Measurements from ENCODE around the gene REV1. TPM values are rescaled to one million over a fixed set of nuclear protein-coding genes. Genes with fewer than 3 reads are reported as not detected.

REV1 gene
- total and polyA plus RNA-seq, 12 donors, result 20.9 to 90.8 (median 46.6) TPM

- 78 to 80% (median 79%) methylated on average over 4 of the region's 4 CpGs for WGBS, 4 donors
- peaks cover 0 to 4% of the 10 kb centered on the region in 2 donors for H3K4me1 ChIP-seq (replicated peaks in 1 of 2)
- H3K27me3 ChIP-seq, result no peaks in the 10 kb centered on the region
- intact Hi-C loops (cut with DNase I), result no loop called here
- no peaks in the 10 kb centered on the region for H3K9me3 ChIP-seq (replicated peaks in 1 of 3)
- no peak for DNase-seq
- H3K27ac ChIP-seq, result no peak overlapping the region
- H3K4me3 ChIP-seq, result no peak overlapping the region
- TF ChIP-seq, protein P1, sequence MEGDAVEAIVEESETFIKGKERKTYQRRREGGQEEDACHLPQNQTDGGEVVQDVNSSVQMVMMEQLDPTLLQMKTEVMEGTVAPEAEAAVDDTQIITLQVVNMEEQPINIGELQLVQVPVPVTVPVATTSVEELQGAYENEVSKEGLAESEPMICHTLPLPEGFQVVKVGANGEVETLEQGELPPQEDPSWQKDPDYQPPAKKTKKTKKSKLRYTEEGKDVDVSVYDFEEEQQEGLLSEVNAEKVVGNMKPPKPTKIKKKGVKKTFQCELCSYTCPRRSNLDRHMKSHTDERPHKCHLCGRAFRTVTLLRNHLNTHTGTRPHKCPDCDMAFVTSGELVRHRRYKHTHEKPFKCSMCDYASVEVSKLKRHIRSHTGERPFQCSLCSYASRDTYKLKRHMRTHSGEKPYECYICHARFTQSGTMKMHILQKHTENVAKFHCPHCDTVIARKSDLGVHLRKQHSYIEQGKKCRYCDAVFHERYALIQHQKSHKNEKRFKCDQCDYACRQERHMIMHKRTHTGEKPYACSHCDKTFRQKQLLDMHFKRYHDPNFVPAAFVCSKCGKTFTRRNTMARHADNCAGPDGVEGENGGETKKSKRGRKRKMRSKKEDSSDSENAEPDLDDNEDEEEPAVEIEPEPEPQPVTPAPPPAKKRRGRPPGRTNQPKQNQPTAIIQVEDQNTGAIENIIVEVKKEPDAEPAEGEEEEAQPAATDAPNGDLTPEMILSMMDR (IDR thresholded peaks at IDR 0.05), result no peak
- peaks cover 0 to 32% of the 10 kb centered on the region in 2 donors for H3K36me3 ChIP-seq (replicated peaks in 1 of 2)
These were observed 59.1 kb downstream of the REV1 start for GRCh38 chr2:99430614-99431291.

GRCh38 chr2:99425022-99425421, 64.8 kb downstream of the REV1 start:
- no peaks in the 10 kb centered on the region for H3K9me3 ChIP-seq (replicated peaks in 1 of 3)
- no peak overlapping the region for H3K4me3 ChIP-seq
- peak in 6 of 7 donors; percentile 41 to 59 (median 55) for DNase-seq
- peaks cover 0 to 10% of the 10 kb centered on the region in 2 donors for H3K4me1 ChIP-seq (replicated peaks in 1 of 2)
- TF ChIP-seq, protein P1 (IDR thresholded peaks at IDR 0.05), result no peak
- no peak for TF ChIP-seq POLR2A (IDR thresholded peaks at IDR 0.05)
- H3K27ac ChIP-seq, result no peak overlapping the region
- no peaks in the 10 kb centered on the region for H3K27me3 ChIP-seq
- WGBS, 4 donors, result 22 to 45% (median 33%) methylated on average over 2 of the region's 2 CpGs
- peaks cover 0 to 65% of the 10 kb centered on the region in 2 donors for H3K36me3 ChIP-seq (replicated peaks in 1 of 2)
- intact Hi-C loops (cut with DNase I), result no loop called here

DNA sequence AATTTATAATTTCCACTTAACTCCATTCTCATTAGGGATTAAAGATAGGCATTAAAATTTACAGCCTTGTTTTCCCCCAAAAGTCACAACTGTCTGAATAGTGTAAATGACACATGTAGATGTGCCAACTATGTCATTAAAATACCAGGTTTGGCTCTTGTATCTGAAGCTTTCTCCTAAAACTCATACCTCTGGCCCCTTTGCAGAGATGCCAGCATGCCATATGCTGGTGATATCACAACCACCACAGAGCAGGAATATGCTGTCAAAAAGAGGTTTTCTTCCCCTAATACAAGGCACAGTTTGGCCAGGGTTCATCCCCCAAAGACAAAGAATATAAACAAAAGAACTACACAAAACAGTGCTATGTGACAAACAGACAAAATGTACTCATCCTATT, 65.4 kb downstream of the REV1 start:
- Histone ChIP-seq H3K36me3 (replicated peaks in 1 of 2) (peaks cover 0 to 63% of the 10 kb centered on the region in 2 donors), H3K27ac (no peak overlapping the region)
- DNase-seq, result no peak

GRCh38 chr2:99422599-99422998, 67.2 kb downstream of the REV1 start:
- no peak overlapping the region for H3K4me3 ChIP-seq
- H3K4me1 ChIP-seq (replicated peaks in 1 of 2), result peaks cover 0 to 10% of the 10 kb centered on the region in 2 donors
- H3K27ac ChIP-seq, result no peak overlapping the region
- H3K27me3 ChIP-seq, result no peaks in the 10 kb centered on the region
- no peaks in the 10 kb centered on the region for H3K9me3 ChIP-seq (replicated peaks in 1 of 3)
- no peak for DNase-seq
- intact Hi-C loops (cut with DNase I), result no loop called here
- H3K36me3 ChIP-seq (replicated peaks in 1 of 2), result peaks cover 0 to 58% of the 10 kb centered on the region in 2 donors
- 57 to 67% (median 60%) methylated on average over 3 of the region's 3 CpGs for WGBS, 4 donors
- TF ChIP-seq, protein P1 (IDR thresholded peaks at IDR 0.05), result no peak
- TF ChIP-seq POLR2A (IDR thresholded peaks at IDR 0.05), result no peak

More for the DNA sequence above, 65.4 kb downstream of the REV1 start:
- no peak for TF ChIP-seq POLR2A (IDR thresholded peaks at IDR 0.05)
- TF ChIP-seq, protein P1 (IDR thresholded peaks at IDR 0.05), result no peak
- Histone ChIP-seq H3K9me3 (replicated peaks in 1 of 3) (no peaks in the 10 kb centered on the region), H3K4me1 (replicated peaks in 1 of 2) (peaks cover 0 to 10% of the 10 kb centered on the region in 2 donors), H3K27me3 (no peaks in the 10 kb centered on the region), H3K4me3 (no peak overlapping the region)
- intact Hi-C loops (cut with DNase I), result no loop called here

Measured in adrenal gland (tissue), 12 donors.